RKO (cell line): ENCODE data around the gene PRKCH.

ENCODE experiments used
- DNase-seq: peaks from one replicate; pipeline ENCODE4 v3.0.0-alpha.2; 2016; ENCODE audit warnings: low spot score

PRKCH gene

DNA sequence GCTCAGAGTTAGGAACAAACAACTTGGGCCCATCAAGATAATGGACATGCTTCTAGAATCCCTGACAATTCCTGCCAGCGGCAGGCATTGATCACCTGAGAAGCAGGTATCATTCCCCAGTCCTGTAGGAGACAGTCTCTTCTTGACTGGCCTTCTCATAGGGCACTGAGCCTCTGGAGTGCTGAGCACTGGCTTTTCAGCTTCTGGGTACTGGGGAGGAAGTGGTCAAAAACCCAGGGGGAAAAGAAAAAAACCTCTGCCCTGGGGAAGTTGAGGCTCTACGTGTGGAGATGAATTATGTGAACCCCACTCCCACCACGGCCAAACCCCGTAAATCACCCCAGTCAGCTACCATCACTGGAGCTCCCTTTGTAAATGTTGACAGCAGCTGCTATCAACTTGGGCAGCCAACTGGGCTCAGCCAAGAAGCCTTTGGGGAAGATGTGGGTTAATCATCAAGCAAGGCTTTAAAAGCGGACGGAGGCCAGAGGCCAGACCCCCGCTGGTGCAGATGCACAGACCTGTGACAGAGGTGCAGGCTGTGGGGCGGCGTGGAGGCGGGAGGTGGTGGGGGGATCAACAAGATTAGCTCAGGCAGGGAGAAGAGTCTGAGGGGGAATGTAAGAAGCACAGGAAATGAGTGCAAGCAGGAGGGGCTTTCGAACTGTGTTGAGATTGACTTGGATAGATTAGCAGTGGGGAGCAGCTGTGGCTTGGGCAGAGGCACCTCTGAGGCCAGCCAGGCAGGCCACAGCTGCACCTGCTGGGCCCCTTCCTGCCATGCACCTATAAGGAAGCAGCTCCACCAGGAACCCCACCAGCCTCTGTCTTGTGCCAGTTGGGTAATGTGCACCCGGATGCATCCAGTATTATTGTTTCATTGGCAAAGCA lies 268.6 kb downstream of the PRKCH start:
- no peak for DNase-seq

GRCh38 chr14:61591862-61592261 lies 270.5 kb downstream of the PRKCH start:
- no peak for DNase-seq

DNA sequence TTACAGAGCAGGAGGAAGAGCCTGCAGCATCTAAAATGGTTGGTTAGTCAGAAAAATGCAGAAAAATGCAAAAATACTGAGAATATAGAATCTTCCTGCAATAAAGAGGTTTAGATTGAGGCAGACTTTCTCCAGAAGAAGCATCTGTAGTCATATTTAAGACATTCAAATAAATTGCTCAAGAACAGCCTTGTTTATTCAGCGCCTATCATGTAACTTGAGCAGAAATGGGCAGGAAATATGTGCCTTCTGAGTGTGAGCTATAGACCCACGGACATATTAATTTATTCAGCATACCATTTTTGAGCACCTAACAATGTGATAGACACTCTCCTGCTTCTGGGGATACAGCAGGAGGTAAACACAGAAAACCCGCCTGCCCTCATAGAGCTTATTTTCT lies 272.0 kb downstream of the PRKCH start:
- DNase-seq: no peak

DNA sequence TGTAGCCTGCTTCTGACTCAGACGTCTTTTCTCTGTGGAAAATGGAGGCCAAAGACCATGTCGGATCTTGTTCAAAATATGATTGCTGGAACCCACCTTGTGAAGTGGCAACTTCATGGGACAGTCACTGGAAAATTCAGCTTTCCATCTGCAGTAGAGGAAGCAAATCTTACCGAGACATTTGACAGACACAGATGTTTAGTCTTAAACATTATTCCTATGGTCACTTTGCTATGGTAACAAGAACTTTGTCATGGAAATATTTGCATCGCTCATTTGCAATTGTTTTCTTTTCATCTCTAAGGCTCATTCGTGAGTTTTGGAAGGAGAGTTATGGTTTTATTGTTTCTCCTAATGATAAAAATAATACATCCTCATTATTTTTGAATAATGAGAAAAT lies 275.6 kb downstream of the PRKCH start:
- no peak for DNase-seq

GRCh38 chr14:61598980-61599379 lies 277.6 kb downstream of the PRKCH start:
- DNase-seq: no peak

GRCh38 chr14:61599942-61600341 lies 278.6 kb downstream of the PRKCH start:
- no peak for DNase-seq
